K562 (cell line): ENCODE results near the gene TMEM121. TPM values are rescaled to one million over a fixed set of nuclear protein-coding genes. Genes with fewer than 3 reads are reported as not detected.

Source experiments
- CBX8 ChIP-seq: fragments of 200-600 bp; sonication (generic); IDR thresholded peaks from 2 replicates; pipeline ENCODE4 v1.6.1; 2012; ENCODE audit warnings: borderline replicate concordance, mixed run types, low read depth, mild to moderate bottlenecking, moderate library complexity, mixed read lengths, low read length, control low read depth, inconsistent platforms; ENCODE audit not compliant: poor library complexity, severe bottlenecking; ENCODE audit errors: extremely low read depth
- CXXC5 ChIP-seq: fragments of 250-450 bp; sonication (Bioruptor Pico); IDR thresholded peaks from 2 replicates; pipeline ENCODE4 v1.8.0; 2022; ENCODE audit warnings: inconsistent platforms, mild to moderate bottlenecking, moderate library complexity
- E2F3 ChIP-seq: fragments of 250-450 bp; sonication (Bioruptor Pico); IDR thresholded peaks from 2 replicates; pipeline ENCODE4 v1.4.0; 2020; ENCODE audit warnings: mild to moderate bottlenecking
- GABPB1 ChIP-seq: sonication (generic); formaldehyde crosslinking; IDR thresholded peaks from 2 replicates; pipeline ENCODE4 v1.8.0; 2022; ENCODE audit warnings: mild to moderate bottlenecking, missing genetic modification reagents
- MTF1 ChIP-seq: fragments of 250-450 bp; sonication (Bioruptor Pico); IDR thresholded peaks from 2 replicates; pipeline ENCODE4 v1.9.0; 2021; ENCODE audit warnings: moderate library complexity, mild to moderate bottlenecking, inconsistent platforms, borderline replicate concordance
- NR1H2 ChIP-seq: sonication (generic); formaldehyde crosslinking; IDR thresholded peaks from 2 replicates; pipeline ENCODE4 v1.4.0; 2020; ENCODE audit warnings: mild to moderate bottlenecking, missing genetic modification reagents
- PHF20 ChIP-seq: fragments of 450-650 bp; IDR thresholded peaks from 2 replicates; pipeline ENCODE4 v1.6.1; 2018; ENCODE audit not compliant: partially characterized antibody
- POLR2AphosphoS2 ChIP-seq: IDR thresholded peaks from 2 replicates; pipeline ENCODE4 v1.6.1; 2012; ENCODE audit warnings: low read length, improper control_type of control experiment
- SIN3B ChIP-seq: fragments of 450-650 bp; IDR thresholded peaks from 2 replicates; pipeline ENCODE4 v1.6.1; 2017; ENCODE audit warnings: low read depth, mild to moderate bottlenecking, moderate library complexity
- TBP ChIP-seq: optimal IDR thresholded peaks from 2 replicates; pipeline ENCODE3; 2011; ENCODE audit warnings: low read depth, low read length, improper control_type of control experiment
- polyA plus RNA-seq, 8 experiments: library from polyadenylated mRNA; depleted of rRNA in 4 of 8; stranded (reverse) in 5 of 8; unstranded in 3 of 8; fragments of >200 nt; fragmentation: Nextera tagmentation in 2 of 8; fragmentation: Illumina TruSeq in 1 of 8; extraction: Ambion mirVana in 2 of 8; extraction: Trizol in 1 of 8; gene quantifications; 2 replicates each; pipeline versions ENCODE4 v1.2.1 to v1.2.3, GENCODE V29; 2011 to 2014; ENCODE audit warnings: inconsistent platforms in 1 of 8, missing spikeins in 1 of 8
- total RNA-seq, 7 experiments: library from RNA; depleted of rRNA in 6 of 7; stranded (reverse); fragments of >200 nt in 6 of 7; fragmentation: Illumina TruSeq in 2 of 7; extraction: Trizol in 2 of 7; gene quantifications; 2 replicates each; pipeline versions ENCODE4 v1.2.1 to v1.2.3, GENCODE V29; 2011 to 2021; ENCODE audit warnings: low replicate concordance in 1 of 7
- TF ChIP-seq, protein P1 (sequence below), 2 experiments: fragments of 450-650 bp in 1 of 2; sonication (generic) in 1 of 2; formaldehyde crosslinking in 1 of 2; IDR thresholded peaks; 2 replicates each; pipeline versions ENCODE4 v1.7.1 to v1.9.0; 2016 to 2022; ENCODE audit warnings: inconsistent platforms in 1 of 2, mild to moderate bottlenecking in 1 of 2, missing genetic modification reagents in 1 of 2

Gene TMEM121
- total and polyA plus RNA-seq, 9 of the 15 experiments (the other 6 are each of a cell fraction or from before 2014, with no cell fraction given), result 0.31 to 0.36 TPM; not detected in 7

DNA sequence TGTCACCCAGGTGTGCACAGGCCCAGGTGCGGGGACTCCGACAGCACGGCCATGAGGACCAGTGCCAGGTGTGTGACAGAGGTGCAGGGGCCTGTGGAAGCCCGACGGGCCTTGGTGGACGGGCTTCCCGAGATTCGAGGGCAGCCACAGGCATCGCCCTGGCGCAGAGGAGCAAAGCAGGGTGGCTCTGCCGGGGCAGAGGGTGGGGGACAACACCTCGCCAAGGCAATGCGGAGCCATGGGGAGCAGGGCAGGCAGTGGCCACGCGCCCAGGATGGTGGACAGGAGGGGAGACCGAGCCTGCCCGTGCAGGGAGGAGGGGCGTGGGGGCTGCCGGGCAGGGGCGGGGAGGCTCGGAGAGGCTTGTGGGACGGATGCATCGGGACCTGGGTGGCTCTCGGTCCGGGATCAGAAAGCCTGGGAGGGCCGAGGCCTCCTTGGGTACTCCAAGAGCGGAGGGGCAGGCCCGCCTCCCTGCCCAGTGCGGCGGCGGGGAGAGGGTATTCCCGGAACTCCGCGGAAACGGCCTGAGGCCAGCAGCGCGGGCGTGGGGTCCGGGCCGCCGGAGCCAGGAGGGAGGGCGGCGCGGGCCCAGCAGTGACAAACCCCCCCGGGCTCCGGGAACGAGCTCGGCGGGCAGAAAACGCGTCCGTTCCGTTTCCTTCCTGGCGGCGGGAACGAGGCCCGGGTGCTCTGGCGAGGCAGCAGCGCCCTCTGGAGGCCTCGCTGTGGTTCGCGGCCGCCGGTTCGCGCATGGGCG lies 1.6 kb downstream of the TMEM121 start (continued):
- no peak for TF ChIP-seq NR1H2
- peak; percentile 42 for TF ChIP-seq PHF20
- TF ChIP-seq, protein P1, sequence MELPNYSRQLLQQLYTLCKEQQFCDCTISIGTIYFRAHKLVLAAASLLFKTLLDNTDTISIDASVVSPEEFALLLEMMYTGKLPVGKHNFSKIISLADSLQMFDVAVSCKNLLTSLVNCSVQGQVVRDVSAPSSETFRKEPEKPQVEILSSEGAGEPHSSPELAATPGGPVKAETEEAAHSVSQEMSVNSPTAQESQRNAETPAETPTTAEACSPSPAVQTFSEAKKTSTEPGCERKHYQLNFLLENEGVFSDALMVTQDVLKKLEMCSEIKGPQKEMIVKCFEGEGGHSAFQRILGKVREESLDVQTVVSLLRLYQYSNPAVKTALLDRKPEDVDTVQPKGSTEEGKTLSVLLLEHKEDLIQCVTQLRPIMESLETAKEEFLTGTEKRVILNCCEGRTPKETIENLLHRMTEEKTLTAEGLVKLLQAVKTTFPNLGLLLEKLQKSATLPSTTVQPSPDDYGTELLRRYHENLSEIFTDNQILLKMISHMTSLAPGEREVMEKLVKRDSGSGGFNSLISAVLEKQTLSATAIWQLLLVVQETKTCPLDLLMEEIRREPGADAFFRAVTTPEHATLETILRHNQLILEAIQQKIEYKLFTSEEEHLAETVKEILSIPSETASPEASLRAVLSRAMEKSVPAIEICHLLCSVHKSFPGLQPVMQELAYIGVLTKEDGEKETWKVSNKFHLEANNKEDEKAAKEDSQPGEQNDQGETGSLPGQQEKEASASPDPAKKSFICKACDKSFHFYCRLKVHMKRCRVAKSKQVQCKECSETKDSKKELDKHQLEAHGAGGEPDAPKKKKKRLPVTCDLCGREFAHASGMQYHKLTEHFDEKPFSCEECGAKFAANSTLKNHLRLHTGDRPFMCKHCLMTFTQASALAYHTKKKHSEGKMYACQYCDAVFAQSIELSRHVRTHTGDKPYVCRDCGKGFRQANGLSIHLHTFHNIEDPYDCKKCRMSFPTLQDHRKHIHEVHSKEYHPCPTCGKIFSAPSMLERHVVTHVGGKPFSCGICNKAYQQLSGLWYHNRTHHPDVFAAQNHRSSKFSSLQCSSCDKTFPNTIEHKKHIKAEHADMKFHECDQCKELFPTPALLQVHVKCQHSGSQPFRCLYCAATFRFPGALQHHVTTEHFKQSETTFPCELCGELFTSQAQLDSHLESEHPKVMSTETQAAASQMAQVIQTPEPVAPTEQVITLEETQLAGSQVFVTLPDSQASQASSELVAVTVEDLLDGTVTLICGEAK (IDR thresholded peaks at IDR 0.05), result peak; percentile 69
- TF ChIP-seq, protein P1 (CRISPR knock-in tag; IDR thresholded peaks at IDR 0.05), result no peak
- TF ChIP-seq E2F3, result peak; percentile 65; the same call in 1 of the 2 replicates
- TF ChIP-seq GABPB1, result peak; percentile 66; the same call in 1 of the 2 replicates
- TF ChIP-seq CXXC5 (CRISPR knock-in tag), result peak; percentile 76
- TF ChIP-seq MTF1, result no peak
- TF ChIP-seq SIN3B, result peak; percentile 44; the same call in 1 of the 2 replicates
- peak; percentile 25 for TF ChIP-seq TBP
- TF ChIP-seq CBX8, result no peak
- TF ChIP-seq POLR2AphosphoS2, result no peak
- TF ChIP-seq, all 486 proteins: peak for 40
